Islet of Langerhans (tissue), 1 donor: ENCODE measurements around the gene FANCB.
A peak's percentile ranks its signal among the peaks of the same experiment; 100 is the strongest.

Experiments
- FAIRE-seq: peaks from one replicate; lab custom pipeline; 2011; peaks lifted over from hg19 to GRCh38; lab: Jason Lieb, UNC

FANCB gene

DNA sequence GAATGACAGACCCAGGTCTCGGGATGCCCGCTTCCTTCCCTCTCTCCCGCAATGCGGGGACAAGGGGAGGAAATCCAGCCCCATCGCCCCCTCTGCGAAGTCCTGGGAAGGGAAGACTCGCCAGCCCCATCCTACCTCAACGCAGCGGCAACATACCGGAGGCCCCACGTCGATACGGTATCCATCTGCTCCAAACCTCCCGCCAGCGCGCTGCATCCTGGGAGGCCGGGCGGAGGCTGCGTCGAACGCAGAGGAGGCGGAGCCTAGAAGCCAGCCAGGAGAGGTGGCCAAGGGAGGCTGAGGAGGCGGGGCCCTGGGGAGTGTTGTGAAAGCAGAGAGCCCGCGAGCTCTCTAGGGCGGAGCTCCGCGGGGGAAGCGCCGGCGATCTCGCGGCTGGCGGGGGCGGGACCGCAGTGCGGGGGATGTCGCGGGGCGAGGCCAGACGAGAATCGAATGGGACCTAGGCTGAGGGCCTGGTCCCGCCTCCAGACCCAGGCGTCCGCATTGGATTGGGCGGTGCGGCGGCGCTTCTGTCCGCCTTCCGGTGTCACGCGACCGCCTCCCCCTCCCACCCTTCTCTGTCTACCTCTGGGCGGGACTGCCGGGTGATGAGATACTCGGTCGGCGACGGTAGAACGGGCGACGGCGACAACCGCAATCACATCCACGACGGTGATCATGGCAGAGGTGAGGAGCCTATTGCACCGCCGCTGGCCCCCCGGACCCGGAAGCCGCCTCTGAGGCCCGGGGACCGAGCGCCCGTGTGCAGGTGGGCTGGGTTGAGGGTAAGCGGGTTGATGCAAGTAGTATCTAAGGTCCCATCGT, at the start of gene FANCB, which contains the start of gene MOSPD2:
TSS of gene FANCB (minus strand) at position 219 of the 825 bp plus-strand sequence. CDS start 7,559 bp downstream, outside the sequence.
TSS of gene MOSPD2 (plus strand) at position 571 of the 825 bp plus-strand sequence. CDS start at position 679, 108 bp downstream.
- FAIRE-seq = no peak

- no peak for FAIRE-seq
These were observed 49.6 kb upstream of the FANCB start for GRCh38 chrX:14922437-14922836.

- no peak for FAIRE-seq
These were observed 47.3 kb upstream of the FANCB start for GRCh38 chrX:14920196-14920595.

- no peak for FAIRE-seq
These were observed 46.5 kb upstream of the FANCB start for GRCh38 chrX:14919407-14919806.

DNA sequence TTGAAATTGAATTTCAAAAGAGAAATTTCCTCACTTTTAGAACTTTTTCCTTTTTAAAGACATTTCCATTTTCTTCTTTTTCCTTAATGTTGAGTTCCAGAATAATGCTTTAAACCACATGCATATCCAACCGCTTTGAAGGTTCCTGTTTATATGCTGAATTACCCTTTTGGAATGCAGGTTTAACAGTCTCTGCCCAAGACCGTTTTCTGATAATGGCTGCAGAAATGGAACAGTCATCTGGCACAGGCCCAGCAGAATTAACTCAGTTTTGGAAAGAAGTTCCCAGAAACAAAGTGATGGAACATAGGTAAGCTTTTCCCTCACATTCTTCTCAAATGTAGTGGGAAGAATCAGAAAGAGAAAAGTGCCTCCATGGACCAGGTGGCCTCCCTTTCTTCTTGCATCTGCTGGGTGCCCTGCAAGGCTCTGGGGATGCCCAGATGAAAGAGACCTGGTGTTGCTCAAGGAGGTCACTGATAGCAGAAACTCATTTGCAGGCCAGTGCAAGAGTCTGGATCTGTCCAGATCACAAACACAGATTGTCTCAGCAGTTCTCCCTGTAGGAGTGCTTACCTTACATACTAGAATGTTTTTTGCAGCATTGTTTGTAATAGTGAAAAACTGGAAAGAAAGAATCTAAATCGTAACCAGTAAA, 43.3 kb upstream of the FANCB start:
- no peak for FAIRE-seq

DNA sequence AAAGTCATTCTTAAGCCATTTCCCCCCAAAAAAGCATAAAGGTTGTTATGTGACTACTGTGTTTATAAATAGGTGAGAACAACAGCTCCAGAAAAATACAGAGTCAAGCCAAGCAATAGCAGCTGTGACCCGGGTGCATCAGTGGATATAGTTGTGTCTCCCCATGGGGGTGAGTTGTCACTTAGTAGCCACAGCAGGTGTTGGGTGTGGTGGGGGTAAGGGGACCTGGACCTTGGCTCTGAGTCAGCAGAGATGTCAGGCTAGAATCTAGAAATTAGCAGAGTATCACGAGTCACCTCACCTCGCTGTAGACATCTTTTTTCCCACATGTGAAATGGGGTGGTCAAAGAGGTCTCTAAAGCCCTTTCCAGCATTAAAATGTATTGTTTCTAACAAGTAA, 42.7 kb upstream of the FANCB start:
- FAIRE-seq = no peak

DNA sequence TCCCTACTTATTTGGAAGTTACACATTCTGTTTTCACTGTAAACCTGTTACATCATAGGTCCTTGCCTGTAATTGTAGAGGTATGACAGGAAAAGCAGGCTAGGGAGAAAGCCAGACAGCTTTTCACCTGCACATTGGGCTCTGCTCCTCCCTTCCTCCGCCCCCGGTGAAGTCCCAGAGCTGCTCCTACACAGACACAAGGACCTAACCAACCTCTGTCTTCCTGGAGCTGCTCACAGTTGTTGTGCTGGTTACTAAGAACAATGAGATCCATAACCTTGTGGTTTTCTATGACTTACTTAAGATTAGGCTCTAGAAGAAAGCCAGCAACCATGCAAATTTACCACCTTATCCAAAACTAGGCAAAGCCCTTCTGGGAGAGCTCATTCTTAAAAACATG, 40.4 kb upstream of the FANCB start:
- no peak for FAIRE-seq

- no peak for FAIRE-seq
These were observed 31.0 kb upstream of the FANCB start for GRCh38 chrX:14903891-14904290.

- FAIRE-seq = no peak
These were observed 29.7 kb upstream of the FANCB start for GRCh38 chrX:14902537-14902936.

DNA sequence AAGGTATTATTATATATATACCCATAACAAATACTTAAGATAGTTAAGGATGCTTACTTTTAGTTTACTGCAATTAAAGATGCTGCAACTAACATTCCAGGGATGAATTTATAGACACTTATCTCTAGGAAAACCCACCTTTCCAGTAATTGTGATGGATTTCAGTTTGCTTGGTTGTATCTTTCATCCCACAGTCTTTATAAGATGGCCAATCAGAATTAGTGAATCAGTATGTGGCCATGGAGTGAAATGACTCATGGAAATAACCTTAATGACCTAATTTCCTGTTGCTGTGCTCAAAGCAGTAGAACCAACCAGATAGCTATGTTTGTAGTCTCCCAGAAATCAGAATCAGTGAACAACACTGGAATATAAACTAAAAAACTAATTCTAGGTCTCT, 26.7 kb upstream of the FANCB start:
- peak; percentile 43 for FAIRE-seq

GRCh38 chrX:14897042-14897441, 24.2 kb upstream of the FANCB start:
- no peak for FAIRE-seq

- FAIRE-seq = no peak
These were observed 23.4 kb upstream of the FANCB start for GRCh38 chrX:14896273-14896672.

DNA sequence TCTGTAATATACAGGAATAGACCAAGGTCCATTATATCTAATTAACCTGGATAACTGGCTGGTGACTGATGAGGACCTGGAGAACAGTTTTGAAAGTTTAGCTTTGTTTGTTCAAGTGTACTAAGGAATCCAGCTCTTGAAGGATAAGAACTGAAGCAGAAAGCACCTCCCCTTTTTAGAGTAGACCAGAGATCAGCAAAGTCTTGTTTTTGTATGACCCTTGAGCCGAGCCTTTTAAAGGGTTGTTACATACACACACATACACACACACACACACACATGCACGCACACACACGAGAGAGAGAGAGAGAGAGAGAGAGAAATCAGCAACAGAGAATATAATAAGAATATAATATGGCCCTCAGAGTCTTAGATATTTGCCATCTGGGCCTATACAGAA, 13.4 kb upstream of the FANCB start:
- no peak for FAIRE-seq

- peak; percentile 60 for FAIRE-seq
These were observed 11.8 kb upstream of the FANCB start for GRCh38 chrX:14884714-14885113.

GRCh38 chrX:14883826-14884225, 11.0 kb upstream of the FANCB start:
- no peak for FAIRE-seq

- FAIRE-seq = no peak
These were observed 2.8 kb upstream of the FANCB start for GRCh38 chrX:14875624-14876023.

- no peak for FAIRE-seq
These were observed 794 bp upstream of the FANCB start for GRCh38 chrX:14873676-14874049.

GRCh38 chrX:14872355-14872754, 514 bp downstream of the FANCB start:
- no peak for FAIRE-seq

DNA sequence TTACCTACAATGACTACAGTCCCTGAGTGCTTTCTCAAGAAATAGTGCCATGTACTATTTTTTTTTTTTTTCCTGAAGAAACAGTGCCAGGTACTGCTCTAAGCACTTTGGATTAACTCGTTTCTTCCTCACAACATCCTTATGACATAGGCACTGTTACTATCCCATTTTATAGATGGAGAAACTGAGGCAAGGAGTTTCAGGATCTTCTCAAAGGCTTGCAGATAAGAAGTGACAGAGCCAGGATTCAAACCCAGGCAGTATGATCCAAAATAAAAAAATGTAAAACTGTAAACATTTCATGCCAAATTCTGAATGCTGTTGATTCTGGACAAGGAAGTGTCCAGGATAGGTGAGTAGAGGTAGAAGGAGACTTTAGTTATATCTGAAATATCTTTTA, 1.1 kb downstream of the FANCB start:
- no peak for FAIRE-seq

GRCh38 chrX:14865201-14865600, 7.7 kb downstream of the FANCB start:
- FAIRE-seq = no peak

DNA sequence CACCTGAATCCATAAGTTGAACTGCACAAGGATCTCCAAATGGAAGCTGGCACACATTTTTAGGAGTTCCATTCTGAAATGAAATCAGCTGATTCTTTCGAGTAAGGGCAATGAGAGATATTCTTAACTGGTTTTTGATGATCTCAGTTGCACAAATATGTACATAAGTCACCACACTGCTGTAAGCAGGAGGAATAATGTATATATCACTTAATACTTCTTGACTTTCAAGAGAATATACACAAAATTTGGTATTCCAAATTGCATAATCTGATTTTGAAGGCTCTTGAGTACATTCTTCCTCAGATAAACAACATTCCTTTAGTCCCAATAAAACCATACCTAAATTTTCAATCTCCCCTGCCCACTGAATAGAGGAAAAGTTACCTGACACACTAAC, 8.2 kb downstream of the FANCB start:
- no peak for FAIRE-seq

GRCh38 chrX:14851526-14851925, 21.3 kb downstream of the FANCB start:
- FAIRE-seq = no peak

DNA sequence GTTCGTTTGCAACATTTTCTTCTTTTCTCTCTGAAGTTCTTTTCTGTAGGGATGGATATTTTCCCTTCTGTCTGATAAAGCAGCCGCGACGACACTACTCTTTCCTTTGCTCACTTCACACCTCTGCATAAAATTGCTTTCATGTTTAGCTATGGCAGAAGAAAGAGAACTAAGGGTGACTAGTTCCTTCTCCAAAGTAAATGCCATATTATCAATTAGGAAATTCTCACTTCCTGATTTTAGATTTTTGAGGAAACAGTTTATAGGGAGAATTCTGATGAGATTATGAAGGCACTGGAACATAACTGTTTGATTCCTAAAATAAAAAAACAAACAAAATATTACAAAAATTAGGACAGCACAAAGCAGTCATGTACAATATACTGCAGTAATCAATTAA, 29.2 kb downstream of the FANCB start:
- FAIRE-seq = no peak

DNA sequence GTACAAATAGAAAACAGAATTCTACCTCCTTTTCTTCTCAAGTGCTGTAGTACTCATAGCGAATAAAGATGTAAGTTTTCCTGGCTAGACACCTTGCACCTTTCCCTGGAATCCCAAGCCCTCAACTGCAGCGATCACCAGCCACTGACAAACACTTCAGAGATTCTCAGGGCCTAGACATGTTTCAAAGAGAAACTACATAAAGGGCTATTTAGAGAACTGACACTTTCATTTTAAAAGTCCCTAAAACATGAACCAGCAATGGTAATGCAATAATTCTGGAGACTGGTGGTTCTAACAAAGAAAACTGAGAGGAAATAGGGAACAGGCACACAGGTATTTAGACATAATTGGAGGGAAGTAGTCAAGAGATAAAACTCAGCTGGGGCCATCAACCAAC, 35.7 kb downstream of the FANCB start:
- no peak for FAIRE-seq
